Peyer's patch (tissue), 4 donors: ENCODE measurements around the gene PES1.

ENCODE experiments used
- CTCF ChIP-seq, 6 experiments: fragments of 450-650 bp in 4 of 6; fragments of 200-600 bp in 2 of 6; sonication (generic) in 1 of 6; IDR thresholded peaks; one replicate each; pipeline ENCODE4 v1.5.1; 2017 to 2019; ENCODE audit warnings: antibody characterized with exemption in 6 of 6, mild to moderate bottlenecking in 3 of 6, moderate library complexity in 1 of 6
- POLR2A ChIP-seq, 2 donors: fragments of 450-650 bp; IDR thresholded peaks; one replicate each; pipeline ENCODE4 v1.5.1; 2017; ENCODE audit warnings: antibody characterized with exemption in 2 of 2, mild to moderate bottlenecking in 2 of 2, moderate library complexity in 2 of 2

- TF ChIP-seq CTCF (IDR thresholded peaks at IDR 0.05) (no peak), POLR2A (IDR thresholded peaks at IDR 0.05) (no peak)
Measured at GRCh38 chr22:30565341-30565740, 26.4 kb downstream of the PES1 start.
